ENCODE results near the gene CROCC2. TPM values are rescaled to one million over a fixed set of nuclear protein-coding genes. Genes with fewer than 3 reads are reported as not detected.

Gene CROCC2
- polyA plus RNA-seq, 1 experiment = not detected

DNA sequence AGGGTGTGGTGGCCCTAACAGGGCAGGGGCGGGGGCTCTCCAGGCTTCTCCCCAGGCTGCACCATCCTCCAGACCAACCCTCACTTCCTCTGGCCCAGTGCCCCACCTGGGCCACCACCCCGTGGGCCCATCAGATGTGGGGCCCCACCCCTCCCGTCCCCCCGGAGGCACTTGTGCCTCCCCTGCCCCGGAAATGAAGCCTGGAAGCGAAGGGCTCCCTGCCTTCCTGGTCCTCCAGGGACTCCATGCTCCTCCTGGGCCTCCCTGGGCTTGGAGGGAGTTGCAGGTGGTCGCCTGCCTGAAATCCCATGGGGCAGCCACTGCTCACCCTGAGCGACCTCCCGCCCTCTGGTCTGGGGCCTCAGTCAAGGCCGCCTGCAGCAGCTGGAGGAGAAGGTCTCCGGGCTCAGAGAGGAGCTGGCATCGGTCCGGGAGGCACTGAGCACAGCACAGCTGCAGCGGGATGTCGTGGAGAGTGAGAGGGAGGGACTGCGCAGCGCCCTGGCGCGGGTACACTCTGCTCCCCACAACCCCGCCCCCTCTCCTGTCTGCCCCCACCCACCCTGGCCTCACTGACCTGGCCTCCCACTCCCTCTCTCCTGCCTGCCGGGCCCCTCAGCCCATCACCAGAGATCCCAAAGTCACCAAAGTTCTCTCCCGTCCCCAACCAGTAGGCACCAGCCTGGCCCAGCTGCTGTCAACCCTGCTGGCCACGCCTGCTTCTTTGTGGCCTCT is 28.0 kb downstream of the CROCC2 start:
- ChIA-PET CTCF (no interaction called here), POLR2A (no interaction called here)
- TF ChIP-seq, protein P1, sequence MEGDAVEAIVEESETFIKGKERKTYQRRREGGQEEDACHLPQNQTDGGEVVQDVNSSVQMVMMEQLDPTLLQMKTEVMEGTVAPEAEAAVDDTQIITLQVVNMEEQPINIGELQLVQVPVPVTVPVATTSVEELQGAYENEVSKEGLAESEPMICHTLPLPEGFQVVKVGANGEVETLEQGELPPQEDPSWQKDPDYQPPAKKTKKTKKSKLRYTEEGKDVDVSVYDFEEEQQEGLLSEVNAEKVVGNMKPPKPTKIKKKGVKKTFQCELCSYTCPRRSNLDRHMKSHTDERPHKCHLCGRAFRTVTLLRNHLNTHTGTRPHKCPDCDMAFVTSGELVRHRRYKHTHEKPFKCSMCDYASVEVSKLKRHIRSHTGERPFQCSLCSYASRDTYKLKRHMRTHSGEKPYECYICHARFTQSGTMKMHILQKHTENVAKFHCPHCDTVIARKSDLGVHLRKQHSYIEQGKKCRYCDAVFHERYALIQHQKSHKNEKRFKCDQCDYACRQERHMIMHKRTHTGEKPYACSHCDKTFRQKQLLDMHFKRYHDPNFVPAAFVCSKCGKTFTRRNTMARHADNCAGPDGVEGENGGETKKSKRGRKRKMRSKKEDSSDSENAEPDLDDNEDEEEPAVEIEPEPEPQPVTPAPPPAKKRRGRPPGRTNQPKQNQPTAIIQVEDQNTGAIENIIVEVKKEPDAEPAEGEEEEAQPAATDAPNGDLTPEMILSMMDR (IDR thresholded peaks at IDR 0.05; ENCODE audit: insufficient read depth, low read depth, low read length) = no peak
- Histone ChIP-seq H3K4me3 (ENCODE audit: low read depth, low read length) (no peak overlapping the region), H3K27me3 (ENCODE audit: control insufficient read depth, insufficient read depth, low read length) (peaks cover 4% of the 10 kb centered on the region; the same call in 1 of the 2 replicates), H3K36me3 (ENCODE audit: control insufficient read depth, insufficient read depth, low read length) (no peaks in the 10 kb centered on the region)
- no peak for DNase-seq (ENCODE audit: low read depth)

DNA sequence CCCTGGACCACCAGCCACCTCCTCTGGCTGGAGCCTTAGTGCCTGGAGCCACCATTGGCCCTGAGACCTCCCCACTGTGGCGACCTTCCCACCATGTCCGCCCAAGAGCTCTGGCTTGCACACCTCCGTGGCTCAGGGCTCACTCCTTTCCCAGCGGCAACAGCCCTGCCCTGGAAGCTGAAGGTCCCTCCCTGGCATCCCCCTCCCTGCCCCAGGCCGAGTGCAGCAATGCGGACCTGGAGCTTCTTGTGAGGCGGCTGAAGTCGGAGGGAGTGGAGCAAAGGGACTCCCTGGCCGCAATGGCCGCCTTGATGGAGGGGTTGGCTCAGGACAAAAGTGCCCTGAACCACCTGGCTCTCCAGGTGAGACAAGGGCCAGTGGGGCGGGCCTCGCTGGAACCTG is 28.6 kb downstream of the CROCC2 start:
- DNase-seq (ENCODE audit: low read depth) = no peak
- Histone ChIP-seq H3K27me3 (ENCODE audit: control insufficient read depth, insufficient read depth, low read length) (peaks cover 4% of the 10 kb centered on the region; the same call in 1 of the 2 replicates), H3K4me3 (ENCODE audit: low read depth, low read length) (no peak overlapping the region), H3K36me3 (ENCODE audit: control insufficient read depth, insufficient read depth, low read length) (no peaks in the 10 kb centered on the region)
- TF ChIP-seq, protein P1 (IDR thresholded peaks at IDR 0.05; ENCODE audit: insufficient read depth, low read depth, low read length) = no peak
- POLR2A ChIA-PET = no interaction called here
- CTCF ChIA-PET = no interaction called here

GRCh38 chr2:240935103-240935876 is 29.2 kb downstream of the CROCC2 start:
- CTCF ChIA-PET = interaction anchor here (0.8 to 1.3 kb wide), 2 partner anchors 8 to 21 kb away, joined by 3 to 5 read pairs; no protein-coding TSS in a partner anchor
- Histone ChIP-seq H3K36me3 (ENCODE audit: control insufficient read depth, insufficient read depth, low read length) (no peaks in the 10 kb centered on the region), H3K27me3 (ENCODE audit: control insufficient read depth, insufficient read depth, low read length) (peaks cover 4% of the 10 kb centered on the region; the same call in 1 of the 2 replicates), H3K4me3 (ENCODE audit: low read depth, low read length) (no peak overlapping the region)
- TF ChIP-seq, protein P1 (IDR thresholded peaks at IDR 0.05; ENCODE audit: insufficient read depth, low read depth, low read length) = no peak
- POLR2A ChIA-PET = no interaction called here
- no peak for DNase-seq (ENCODE audit: low read depth)

- TF ChIP-seq, protein P1 (IDR thresholded peaks at IDR 0.05; ENCODE audit: insufficient read depth, low read depth, low read length) = no peak
- DNase-seq (ENCODE audit: low read depth) = no peak
- peaks cover 4% of the 10 kb centered on the region; the same call in 1 of the 2 replicates for H3K27me3 ChIP-seq (ENCODE audit: control insufficient read depth, insufficient read depth, low read length)
- H3K4me3 ChIP-seq (ENCODE audit: low read depth, low read length) = no peak overlapping the region
- H3K36me3 ChIP-seq (ENCODE audit: control insufficient read depth, insufficient read depth, low read length) = no peaks in the 10 kb centered on the region
- POLR2A ChIA-PET = no interaction called here
- CTCF ChIA-PET = interaction anchor here (1.3 kb wide), 1 partner anchor 22 kb away, joined by 5 read pairs; no protein-coding TSS in a partner anchor
Observed at GRCh38 chr2:240936106-240936505, 30.0 kb downstream of the CROCC2 start.

GRCh38 chr2:240946046-240946445 is 39.9 kb downstream of the CROCC2 start:
- ChIA-PET POLR2A (interaction anchor here (0.5 kb wide), 1 partner anchor 16 kb away, joined by 3 read pairs; no protein-coding TSS in a partner anchor), CTCF (no interaction called here)
- no peak overlapping the region for H3K4me3 ChIP-seq (ENCODE audit: low read depth, low read length)
- TF ChIP-seq, protein P1 (IDR thresholded peaks at IDR 0.05; ENCODE audit: insufficient read depth, low read depth, low read length) = no peak
- H3K36me3 ChIP-seq (ENCODE audit: control insufficient read depth, insufficient read depth, low read length) = no peaks in the 10 kb centered on the region
- no peaks in the 10 kb centered on the region for H3K27me3 ChIP-seq (ENCODE audit: control insufficient read depth, insufficient read depth, low read length)
- no peak for DNase-seq (ENCODE audit: low read depth)
